ENCODE measurements around the gene TMOD1. TPM values are rescaled to one million over a fixed set of nuclear protein-coding genes. Genes with fewer than 3 reads are reported as not detected.
A peak's percentile ranks its signal among the peaks of the same experiment; 100 is the strongest.

TMOD1 gene
- total and polyA plus RNA-seq, 2 of the 13 experiments (the other 11 are each of a cell fraction or from before 2014, with no cell fraction given), result 0.04 to 0.07 TPM

DNA sequence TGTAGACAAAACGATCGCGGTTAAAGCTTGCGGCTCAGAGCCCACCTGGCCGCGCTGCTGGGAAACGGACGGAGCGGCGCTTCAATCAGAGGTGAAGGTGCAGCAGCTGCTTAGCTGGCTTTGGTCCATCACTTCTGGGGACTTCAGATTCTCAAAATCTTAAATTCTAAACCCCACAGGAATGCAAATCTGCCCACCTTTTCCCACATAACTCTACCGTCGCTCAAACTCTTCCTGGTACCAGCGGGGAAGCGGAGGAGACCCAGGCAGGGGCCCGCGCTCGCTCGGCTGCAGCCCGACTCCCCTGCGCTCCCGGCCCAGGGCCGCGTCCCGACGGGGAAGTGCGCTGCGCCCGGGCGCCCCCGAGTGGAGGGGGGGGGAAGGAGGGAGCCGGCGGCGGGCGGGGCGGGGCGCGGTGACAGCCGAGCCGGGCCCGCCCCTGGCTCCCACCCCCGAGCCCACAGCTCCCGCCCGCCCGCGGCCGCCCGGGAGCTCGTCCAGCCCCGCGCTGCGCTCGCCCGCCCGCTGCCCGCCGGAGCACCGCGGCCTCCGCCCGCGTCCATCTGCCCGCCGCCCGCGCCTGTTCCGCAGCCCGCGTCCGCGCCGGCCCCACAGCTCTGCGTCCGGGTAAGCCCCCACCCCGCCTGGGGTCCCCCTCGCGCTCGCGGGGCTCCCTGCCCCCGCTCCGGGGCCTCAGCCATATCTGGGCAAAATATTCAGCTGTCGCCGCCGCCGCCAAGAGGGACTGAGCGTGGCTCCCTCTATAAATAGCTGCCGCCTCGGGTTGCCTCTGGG lies at the start of gene TMOD1 (continued):
- TF ChIP-seq, protein P1, sequence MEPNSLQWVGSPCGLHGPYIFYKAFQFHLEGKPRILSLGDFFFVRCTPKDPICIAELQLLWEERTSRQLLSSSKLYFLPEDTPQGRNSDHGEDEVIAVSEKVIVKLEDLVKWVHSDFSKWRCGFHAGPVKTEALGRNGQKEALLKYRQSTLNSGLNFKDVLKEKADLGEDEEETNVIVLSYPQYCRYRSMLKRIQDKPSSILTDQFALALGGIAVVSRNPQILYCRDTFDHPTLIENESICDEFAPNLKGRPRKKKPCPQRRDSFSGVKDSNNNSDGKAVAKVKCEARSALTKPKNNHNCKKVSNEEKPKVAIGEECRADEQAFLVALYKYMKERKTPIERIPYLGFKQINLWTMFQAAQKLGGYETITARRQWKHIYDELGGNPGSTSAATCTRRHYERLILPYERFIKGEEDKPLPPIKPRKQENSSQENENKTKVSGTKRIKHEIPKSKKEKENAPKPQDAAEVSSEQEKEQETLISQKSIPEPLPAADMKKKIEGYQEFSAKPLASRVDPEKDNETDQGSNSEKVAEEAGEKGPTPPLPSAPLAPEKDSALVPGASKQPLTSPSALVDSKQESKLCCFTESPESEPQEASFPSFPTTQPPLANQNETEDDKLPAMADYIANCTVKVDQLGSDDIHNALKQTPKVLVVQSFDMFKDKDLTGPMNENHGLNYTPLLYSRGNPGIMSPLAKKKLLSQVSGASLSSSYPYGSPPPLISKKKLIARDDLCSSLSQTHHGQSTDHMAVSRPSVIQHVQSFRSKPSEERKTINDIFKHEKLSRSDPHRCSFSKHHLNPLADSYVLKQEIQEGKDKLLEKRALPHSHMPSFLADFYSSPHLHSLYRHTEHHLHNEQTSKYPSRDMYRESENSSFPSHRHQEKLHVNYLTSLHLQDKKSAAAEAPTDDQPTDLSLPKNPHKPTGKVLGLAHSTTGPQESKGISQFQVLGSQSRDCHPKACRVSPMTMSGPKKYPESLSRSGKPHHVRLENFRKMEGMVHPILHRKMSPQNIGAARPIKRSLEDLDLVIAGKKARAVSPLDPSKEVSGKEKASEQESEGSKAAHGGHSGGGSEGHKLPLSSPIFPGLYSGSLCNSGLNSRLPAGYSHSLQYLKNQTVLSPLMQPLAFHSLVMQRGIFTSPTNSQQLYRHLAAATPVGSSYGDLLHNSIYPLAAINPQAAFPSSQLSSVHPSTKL (CRISPR knock-in tag; IDR thresholded peaks at IDR 0.05), result peak; percentile 24; the same call in 1 of the 2 replicates
- TF ChIP-seq TBX2 (CRISPR knock-in tag; IDR thresholded peaks at IDR 0.05; ENCODE audit: borderline replicate concordance), result no peak
- TF ChIP-seq, protein P2, sequence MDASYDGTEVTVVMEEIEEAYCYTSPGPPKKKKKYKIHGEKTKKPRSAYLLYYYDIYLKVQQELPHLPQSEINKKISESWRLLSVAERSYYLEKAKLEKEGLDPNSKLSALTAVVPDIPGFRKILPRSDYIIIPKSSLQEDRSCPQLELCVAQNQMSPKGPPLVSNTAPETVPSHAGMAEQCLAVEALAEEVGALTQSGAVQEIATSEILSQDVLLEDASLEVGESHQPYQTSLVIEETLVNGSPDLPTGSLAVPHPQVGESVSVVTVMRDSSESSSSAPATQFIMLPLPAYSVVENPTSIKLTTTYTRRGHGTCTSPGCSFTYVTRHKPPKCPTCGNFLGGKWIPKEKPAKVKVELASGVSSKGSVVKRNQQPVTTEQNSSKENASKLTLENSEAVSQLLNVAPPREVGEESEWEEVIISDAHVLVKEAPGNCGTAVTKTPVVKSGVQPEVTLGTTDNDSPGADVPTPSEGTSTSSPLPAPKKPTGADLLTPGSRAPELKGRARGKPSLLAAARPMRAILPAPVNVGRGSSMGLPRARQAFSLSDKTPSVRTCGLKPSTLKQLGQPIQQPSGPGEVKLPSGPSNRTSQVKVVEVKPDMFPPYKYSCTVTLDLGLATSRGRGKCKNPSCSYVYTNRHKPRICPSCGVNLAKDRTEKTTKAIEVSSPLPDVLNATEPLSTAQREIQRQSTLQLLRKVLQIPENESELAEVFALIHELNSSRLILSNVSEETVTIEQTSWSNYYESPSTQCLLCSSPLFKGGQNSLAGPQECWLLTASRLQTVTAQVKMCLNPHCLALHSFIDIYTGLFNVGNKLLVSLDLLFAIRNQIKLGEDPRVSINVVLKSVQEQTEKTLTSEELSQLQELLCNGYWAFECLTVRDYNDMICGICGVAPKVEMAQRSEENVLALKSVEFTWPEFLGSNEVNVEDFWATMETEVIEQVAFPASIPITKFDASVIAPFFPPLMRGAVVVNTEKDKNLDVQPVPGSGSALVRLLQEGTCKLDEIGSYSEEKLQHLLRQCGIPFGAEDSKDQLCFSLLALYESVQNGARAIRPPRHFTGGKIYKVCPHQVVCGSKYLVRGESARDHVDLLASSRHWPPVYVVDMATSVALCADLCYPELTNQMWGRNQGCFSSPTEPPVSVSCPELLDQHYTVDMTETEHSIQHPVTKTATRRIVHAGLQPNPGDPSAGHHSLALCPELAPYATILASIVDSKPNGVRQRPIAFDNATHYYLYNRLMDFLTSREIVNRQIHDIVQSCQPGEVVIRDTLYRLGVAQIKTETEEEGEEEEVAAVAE (CRISPR knock-in tag; IDR thresholded peaks at IDR 0.05; ENCODE audit: borderline replicate concordance), result no peak
- no peak for TF ChIP-seq NR2F2 (IDR thresholded peaks at IDR 0.05; ENCODE audit: borderline replicate concordance, low read depth)
- TF ChIP-seq DMAP1 (CRISPR knock-in tag; IDR thresholded peaks at IDR 0.05), result no peak
- no peak for TF ChIP-seq ZNF251 (CRISPR knock-in tag; IDR thresholded peaks at IDR 0.05)
- peak; percentile 14; the same call in 1 of the 2 replicates for TF ChIP-seq HNF4G (IDR thresholded peaks at IDR 0.05; ENCODE audit: borderline replicate concordance, low read depth, low read length)
- no peak for TF ChIP-seq HNF4G (CRISPR knock-in tag; IDR thresholded peaks at IDR 0.05; ENCODE audit: borderline replicate concordance, low read depth)
- no peak for TF ChIP-seq SYNCRIP (IDR thresholded peaks at IDR 0.05; ENCODE audit: insufficient read depth, low read depth, low read length)
- TF ChIP-seq, protein P3, sequence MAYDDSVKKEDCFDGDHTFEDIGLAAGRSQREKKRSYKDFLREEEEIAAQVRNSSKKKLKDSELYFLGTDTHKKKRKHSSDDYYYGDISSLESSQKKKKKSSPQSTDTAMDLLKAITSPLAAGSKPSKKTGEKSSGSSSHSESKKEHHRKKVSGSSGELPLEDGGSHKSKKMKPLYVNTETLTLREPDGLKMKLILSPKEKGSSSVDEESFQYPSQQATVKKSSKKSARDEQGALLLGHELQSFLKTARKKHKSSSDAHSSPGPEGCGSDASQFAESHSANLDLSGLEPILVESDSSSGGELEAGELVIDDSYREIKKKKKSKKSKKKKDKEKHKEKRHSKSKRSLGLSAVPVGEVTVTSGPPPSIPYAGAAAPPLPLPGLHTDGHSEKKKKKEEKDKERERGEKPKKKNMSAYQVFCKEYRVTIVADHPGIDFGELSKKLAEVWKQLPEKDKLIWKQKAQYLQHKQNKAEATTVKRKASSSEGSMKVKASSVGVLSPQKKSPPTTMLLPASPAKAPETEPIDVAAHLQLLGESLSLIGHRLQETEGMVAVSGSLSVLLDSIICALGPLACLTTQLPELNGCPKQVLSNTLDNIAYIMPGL (CRISPR knock-in tag; IDR thresholded peaks at IDR 0.05; ENCODE audit: borderline replicate concordance in 1 of 2, low read depth in 1 of 2), result 0 out of 4 replicates have a peak, but pooled peaks of 1 of the 2 experiments have one; percentile 24
- TF ChIP-seq ZNF441 (CRISPR knock-in tag; IDR thresholded peaks at IDR 0.05; ENCODE audit: borderline replicate concordance), result no peak
- TF ChIP-seq HNRNPLL (IDR thresholded peaks at IDR 0.05; ENCODE audit: low read depth, low read length, poor library complexity, severe bottlenecking), result peak; percentile 77
- TF ChIP-seq ARNT (IDR thresholded peaks at IDR 0.05), result no peak
- TF ChIP-seq PAF1 (CRISPR knock-in tag; IDR thresholded peaks at IDR 0.05), result no peak
- TF ChIP-seq ZNF782 (CRISPR knock-in tag; IDR thresholded peaks at IDR 0.05; ENCODE audit: borderline replicate concordance), result no peak
- TF ChIP-seq TCF7 (IDR thresholded peaks at IDR 0.05; ENCODE audit: low read depth), result peak; percentile 63; the same call in 1 of the 2 replicates
- TF ChIP-seq ZNF766 (CRISPR knock-in tag; IDR thresholded peaks at IDR 0.05; ENCODE audit: borderline replicate concordance), result no peak
- peak; percentile 27; the same call in 1 of the 2 replicates for TF ChIP-seq ZMYM4 (CRISPR knock-in tag; IDR thresholded peaks at IDR 0.05)
